Adrenal gland (tissue), 12 donors: ENCODE measurements around the gene APLNR. TPM values are rescaled to one million over a fixed set of nuclear protein-coding genes. Genes with fewer than 3 reads are reported as not detected.

Experiments used
- DNase-seq, 7 donors: peaks; one replicate each; pipeline ENCODE4 v3.0.0-alpha.2; 2019 to 2020
- H3K27ac ChIP-seq, 5 donors: fragments of 200-600 bp; sonication (generic) in 4 of 5; 1 replicate in 3 of 5; 2 replicates in 2 of 5; pipeline versions ENCODE4 v1.5.1 to v1.8.0; 2016 to 2020; ENCODE audit warnings: mild to moderate bottlenecking in 1 of 5
- H3K27me3 ChIP-seq: fragments of 200-600 bp; 2 replicates; pipeline ENCODE4 v1.8.0; 2021
- H3K36me3 ChIP-seq, 2 donors: fragments of 200-600 bp; replicated peaks in 1 of 2; 1 replicate in 1 of 2; 2 replicates in 1 of 2; pipeline versions ENCODE4 v1.5.1 to v1.8.0; 2018 to 2022
- H3K4me1 ChIP-seq, 2 donors: fragments of 200-600 bp; replicated peaks in 1 of 2; 1 replicate in 1 of 2; 2 replicates in 1 of 2; pipeline versions ENCODE4 v1.5.1 to v1.8.0; 2018 to 2021
- H3K4me3 ChIP-seq, 4 donors: fragments of 200-600 bp; sonication (generic) in 3 of 4; one replicate each; pipeline ENCODE4 v1.5.1; 2016 to 2018
- H3K9me3 ChIP-seq, 3 donors: fragments of 200-600 bp; sonication (generic) in 1 of 3; replicated peaks in 1 of 3; 1 replicate in 2 of 3; 2 replicates in 1 of 3; pipeline versions ENCODE4 v1.5.1 to v1.8.0; 2016 to 2021
- POLR2A ChIP-seq, 2 donors: fragments of 450-650 bp; IDR thresholded peaks; one replicate each; pipeline ENCODE4 v1.6.1; 2017; ENCODE audit warnings: antibody characterized with exemption in 2 of 2, mild to moderate bottlenecking in 2 of 2, moderate library complexity in 1 of 2
- WGBS, 4 donors: extraction: QIAGEN DNeasy Blood & Tissue Kit in 2 of 4; methylation state at CpG; one replicate each; pipeline versions ENCODE4 v1.1.5 to v1.1.7; 2013 to 2017; 5-methylcytosine and 5-hydroxymethylcytosine counted together
- intact Hi-C, 2 donors: fragments of 100-400 bp; cut with DNase I; formaldehyde crosslinking; loops; one replicate each; pipeline versions ENCODE4 v1.14.1 to v1.15.0; 2022 to 2023
- polyA plus RNA-seq, 3 donors: library from polyadenylated mRNA; stranded (reverse); fragments of 200-250 nt in 2 of 3; fragments of 350-450 nt in 1 of 3; fragmentation: Illumina TruSeq in 1 of 3; extraction: RNeasy Lipid Tissue Mini Kit (QIAGEN cat#74804) in 1 of 3; gene quantifications; one replicate each; pipeline ENCODE4 v1.2.3, GENCODE V29; 2013 to 2014
- total RNA-seq, 9 donors: library from RNA; depleted of rRNA in 4 of 9; stranded (reverse); fragments of >200 nt in 4 of 9; fragments of 120-200 nt in 1 of 9; fragmentation: NEBNext Ultra II Directional in 1 of 9; extraction: Animal tissue kit (Norgen Biotek cat#: 25700) in 1 of 9; gene quantifications; one replicate each; pipeline versions ENCODE4 v1.1.0 to v1.2.4, GENCODE V29; 2013 to 2023
- TF ChIP-seq, protein P1 (sequence below), 6 experiments: fragments of 450-650 bp in 4 of 6; fragments of 200-600 bp in 2 of 6; sonication (generic) in 1 of 6; IDR thresholded peaks; 1 replicate in 5 of 6; 2 replicates in 1 of 6; pipeline versions ENCODE4 v1.5.1 to v1.8.0; 2016 to 2021; ENCODE audit warnings: antibody characterized with exemption in 6 of 6, mild to moderate bottlenecking in 2 of 6, moderate library complexity in 1 of 6
- donor health status: healthy with polysubstance abuse.
- donor health status: Bipolar disorder and iron deficiency.
- donor health status: DM: yes; HTN: yes; CAD: no.
- donor health status: DM: no; HTN: no; CAD: no.
- donor health status: DM: no; HTN: no; CAD: no.
- donor health status: DM: yes; HTN: yes; CAD: no.

Gene APLNR
- total and polyA plus RNA-seq, 12 donors = 1.1 to 30.1 (median 5.0) TPM

DNA sequence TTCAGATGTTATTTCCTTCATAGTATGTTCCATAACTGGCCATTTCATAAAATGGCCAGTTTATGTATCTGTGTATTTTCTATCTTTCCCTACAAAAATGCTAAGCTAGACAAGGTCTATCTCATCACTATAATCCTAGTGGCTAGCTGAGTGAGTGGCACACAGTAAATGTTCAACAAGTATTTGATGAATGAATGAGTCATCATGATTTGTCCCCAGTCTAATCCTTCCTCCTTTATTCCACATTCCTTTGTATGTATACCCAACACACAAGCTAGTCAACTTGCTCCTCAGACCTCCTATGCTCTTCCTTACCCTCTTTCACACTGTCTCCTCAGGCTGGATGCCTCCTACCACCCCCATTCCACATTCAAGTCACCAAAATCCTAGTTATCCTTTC, 12.5 kb downstream of the APLNR start:
- no peak overlapping the region for H3K4me3 ChIP-seq
- H3K9me3 ChIP-seq = no peaks in the 10 kb centered on the region
- no peaks in the 10 kb centered on the region for H3K27me3 ChIP-seq
- H3K4me1 ChIP-seq = no peaks in the 10 kb centered on the region
- H3K27ac ChIP-seq = no peak overlapping the region
- TF ChIP-seq, protein P1, sequence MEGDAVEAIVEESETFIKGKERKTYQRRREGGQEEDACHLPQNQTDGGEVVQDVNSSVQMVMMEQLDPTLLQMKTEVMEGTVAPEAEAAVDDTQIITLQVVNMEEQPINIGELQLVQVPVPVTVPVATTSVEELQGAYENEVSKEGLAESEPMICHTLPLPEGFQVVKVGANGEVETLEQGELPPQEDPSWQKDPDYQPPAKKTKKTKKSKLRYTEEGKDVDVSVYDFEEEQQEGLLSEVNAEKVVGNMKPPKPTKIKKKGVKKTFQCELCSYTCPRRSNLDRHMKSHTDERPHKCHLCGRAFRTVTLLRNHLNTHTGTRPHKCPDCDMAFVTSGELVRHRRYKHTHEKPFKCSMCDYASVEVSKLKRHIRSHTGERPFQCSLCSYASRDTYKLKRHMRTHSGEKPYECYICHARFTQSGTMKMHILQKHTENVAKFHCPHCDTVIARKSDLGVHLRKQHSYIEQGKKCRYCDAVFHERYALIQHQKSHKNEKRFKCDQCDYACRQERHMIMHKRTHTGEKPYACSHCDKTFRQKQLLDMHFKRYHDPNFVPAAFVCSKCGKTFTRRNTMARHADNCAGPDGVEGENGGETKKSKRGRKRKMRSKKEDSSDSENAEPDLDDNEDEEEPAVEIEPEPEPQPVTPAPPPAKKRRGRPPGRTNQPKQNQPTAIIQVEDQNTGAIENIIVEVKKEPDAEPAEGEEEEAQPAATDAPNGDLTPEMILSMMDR (IDR thresholded peaks at IDR 0.05) = no peak
- no peak for TF ChIP-seq POLR2A (IDR thresholded peaks at IDR 0.05)
- H3K36me3 ChIP-seq = no peaks in the 10 kb centered on the region
- intact Hi-C loops = no loop called here
- no peak for DNase-seq

DNA sequence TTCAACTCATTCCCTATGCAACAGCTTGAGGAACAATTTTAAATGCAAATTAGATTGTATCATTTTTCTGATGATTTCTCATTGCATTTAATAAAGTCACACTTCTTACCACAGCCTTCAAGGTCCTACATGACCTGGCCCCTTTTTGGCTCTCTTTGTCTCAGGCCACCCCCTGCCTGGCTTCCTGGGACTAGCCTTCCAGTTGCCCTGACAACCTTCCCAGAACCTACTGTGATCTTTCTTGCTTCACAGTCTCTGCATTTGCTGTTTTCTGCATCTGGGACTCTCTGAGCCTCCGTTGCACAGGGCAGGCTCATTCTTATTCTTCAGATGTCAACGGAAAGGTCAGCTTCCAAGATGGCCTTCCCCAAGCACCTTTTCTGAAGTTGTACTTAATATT, 12.9 kb downstream of the APLNR start:
- Histone ChIP-seq H3K4me3 (no peak overlapping the region), H3K27me3 (no peaks in the 10 kb centered on the region), H3K4me1 (no peaks in the 10 kb centered on the region), H3K9me3 (no peaks in the 10 kb centered on the region), H3K27ac (no peak overlapping the region), H3K36me3 (no peaks in the 10 kb centered on the region)
- DNase-seq = no peak
- WGBS, 4 donors = 57 to 84% (median 65%) methylated on average over 2 of the region's 2 CpGs
- TF ChIP-seq POLR2A (IDR thresholded peaks at IDR 0.05) = no peak
- TF ChIP-seq, protein P1 (IDR thresholded peaks at IDR 0.05) = no peak
- intact Hi-C loops = no loop called here

DNA sequence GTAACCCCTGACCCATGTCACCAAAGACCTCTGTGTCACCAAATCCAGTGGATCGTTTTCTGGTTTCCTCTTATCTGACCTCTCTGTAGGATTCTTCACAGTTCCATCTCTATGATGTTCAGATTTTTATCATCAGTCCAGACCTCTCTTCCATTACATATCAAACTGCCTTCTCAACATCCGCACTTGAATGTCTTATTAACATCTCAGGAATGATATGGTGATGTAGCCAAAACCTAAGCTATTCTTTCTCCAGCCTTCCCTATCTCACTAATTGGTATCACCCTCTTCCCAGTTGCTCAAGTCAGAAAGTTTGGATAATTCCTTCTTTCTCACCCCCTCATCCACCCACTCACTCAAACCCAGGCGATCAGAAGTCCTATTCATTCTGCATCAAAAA, 13.4 kb downstream of the APLNR start:
- H3K4me3 ChIP-seq = no peak overlapping the region
- intact Hi-C loops = no loop called here
- no peak overlapping the region for H3K27ac ChIP-seq
- H3K4me1 ChIP-seq = peaks cover 0 to 2% of the 10 kb centered on the region in 2 donors
- no peak for TF ChIP-seq POLR2A (IDR thresholded peaks at IDR 0.05)
- TF ChIP-seq, protein P1 (IDR thresholded peaks at IDR 0.05) = no peak
- no peaks in the 10 kb centered on the region for H3K9me3 ChIP-seq
- no peaks in the 10 kb centered on the region for H3K27me3 ChIP-seq
- no peak for DNase-seq
- no peaks in the 10 kb centered on the region for H3K36me3 ChIP-seq
- WGBS, 4 donors = 63 to 75% (median 71%) methylated on average over 3 of the region's 3 CpGs

DNA sequence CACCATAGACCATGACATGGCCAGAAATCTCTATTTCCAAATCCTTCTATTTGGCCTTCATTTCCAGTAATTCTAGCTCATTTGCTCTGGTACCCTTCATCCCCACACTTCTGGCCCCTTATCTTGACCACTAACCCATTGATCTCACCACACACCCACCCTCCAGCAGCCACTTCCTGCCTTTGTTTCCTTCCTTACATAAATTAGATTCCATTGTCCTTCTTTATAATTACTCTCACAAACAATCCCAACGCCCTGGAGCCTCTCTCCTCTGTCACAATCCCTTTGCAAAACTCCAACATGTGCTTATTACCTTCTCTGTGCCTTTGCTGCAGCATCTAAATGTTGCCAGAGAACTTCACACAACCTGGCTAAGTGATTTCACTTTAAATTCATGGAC, 14.8 kb downstream of the APLNR start:
- Histone ChIP-seq H3K27ac (no peak overlapping the region), H3K36me3 (no peaks in the 10 kb centered on the region), H3K4me1 (peaks cover 0 to 4% of the 10 kb centered on the region in 2 donors), H3K27me3 (no peaks in the 10 kb centered on the region), H3K4me3 (no peak overlapping the region), H3K9me3 (no peaks in the 10 kb centered on the region)
- intact Hi-C loops = no loop called here
- TF ChIP-seq POLR2A (IDR thresholded peaks at IDR 0.05) = no peak
- TF ChIP-seq, protein P1 (IDR thresholded peaks at IDR 0.05) = no peak
- DNase-seq = no peak
- WGBS, 4 donors = 15 to 28% (median 23%) methylated on average over 1 of the region's 1 CpG
